Activated CD4-positive, alpha-beta T cell treated with anti-CD3 and anti-CD28 coated beads, Interleukin-2, amount 50 U/mL, for 1 hour (primary cell): ENCODE results near the gene PHKG2.

Experiments used
- DNase-seq: peaks from one replicate; pipeline ENCODE4 v3.0.0-alpha.2; 2020

The PHKG2 gene

GRCh38 chr16:30758988-30759491 is 10.8 kb downstream of the PHKG2 start:
- DNase-seq, result no peak

- DNase-seq, result no peak
Observed at GRCh38 chr16:30760001-30760559, 11.9 kb downstream of the PHKG2 start.

- DNase-seq, result no peak
Observed at GRCh38 chr16:30760577-30761426, 12.6 kb downstream of the PHKG2 start.

- peak; percentile 28 for DNase-seq
Observed at GRCh38 chr16:30761427-30761927, 13.3 kb downstream of the PHKG2 start.

- peak; percentile 81 for DNase-seq
Observed at GRCh38 chr16:30761928-30762902, 14.0 kb downstream of the PHKG2 start, which contains the start of the genes CFAP119 and RNF40. CFAP119 (minus strand) TSS chr16:30762062; CDS start chr16:30761748, 314 bp downstream. RNF40 (plus strand) TSS chr16:30762322; CDS start chr16:30762546, 224 bp downstream.

- no peak for DNase-seq
Observed at GRCh38 chr16:30762991-30763725, 14.9 kb downstream of the PHKG2 start.

GRCh38 chr16:30764086-30764485 is 15.9 kb downstream of the PHKG2 start:
- no peak for DNase-seq

GRCh38 chr16:30764816-30765465 is 16.7 kb downstream of the PHKG2 start:
- no peak for DNase-seq

- no peak for DNase-seq
Observed at GRCh38 chr16:30766206-30766932, 18.1 kb downstream of the PHKG2 start.

- no peak for DNase-seq
Observed at GRCh38 chr16:30766933-30767284, 18.7 kb downstream of the PHKG2 start.

- no peak for DNase-seq
Observed at GRCh38 chr16:30767767-30768465, 19.7 kb downstream of the PHKG2 start.

GRCh38 chr16:30768583-30769181 is 20.5 kb downstream of the PHKG2 start:
- no peak for DNase-seq

GRCh38 chr16:30769379-30770089 is 21.3 kb downstream of the PHKG2 start:
- no peak for DNase-seq

- no peak for DNase-seq
Observed at GRCh38 chr16:30771726-30772125, 23.5 kb downstream of the PHKG2 start.

- DNase-seq, result no peak
Observed at GRCh38 chr16:30773826-30774225, 25.6 kb downstream of the PHKG2 start.

- DNase-seq, result no peak
Observed at GRCh38 chr16:30774367-30775130, 26.3 kb downstream of the PHKG2 start.

- no peak for DNase-seq
Observed at GRCh38 chr16:30775131-30775391, 26.8 kb downstream of the PHKG2 start.

- peak; percentile 52 for DNase-seq
Observed at GRCh38 chr16:30775392-30776188, 27.4 kb downstream of the PHKG2 start.
